Keratinocyte (primary cell): ENCODE measurements around the gene INSYN2A. TPM values are rescaled to one million over a fixed set of nuclear protein-coding genes. Genes with fewer than 3 reads are reported as not detected.

ENCODE experiments used
- DNase-seq: peaks from one replicate; pipeline ENCODE4 v3.0.0-alpha.2; 2011; ENCODE audit warnings: low read depth, missing footprints, low spot score
- FAIRE-seq: peaks from 2 replicates; lab custom pipeline; 2011; peaks lifted over from hg19 to GRCh38; lab: Jason Lieb, UNC
- H2AFZ ChIP-seq: 2 replicates; pipeline ENCODE4 v1.6.0; 2012; ENCODE audit warnings: low read length, control low read depth, inconsistent platforms; ENCODE audit not compliant: control insufficient read depth
- H3K27ac ChIP-seq: 2 replicates; pipeline ENCODE4 v1.5.1; 2011; ENCODE audit warnings: low read length; ENCODE audit not compliant: control insufficient read depth, insufficient read depth
- H3K27me3 ChIP-seq: 3 replicates; pipeline ENCODE4 v1.6.0; 2011; ENCODE audit warnings: low read length; ENCODE audit not compliant: control insufficient read depth, insufficient read depth; ENCODE audit errors: extremely low read depth
- H3K36me3 ChIP-seq, 2 experiments: 2 replicates in 1 of 2; 3 replicates in 1 of 2; pipeline ENCODE4 v1.5.1; 2011; ENCODE audit warnings: low read length in 2 of 2, mild to moderate bottlenecking in 1 of 2; ENCODE audit not compliant: control insufficient read depth in 2 of 2, insufficient read depth in 2 of 2; ENCODE audit errors: extremely low read depth in 1 of 2
- H3K4me1 ChIP-seq: 3 replicates; pipeline ENCODE4 v1.5.1; 2011; ENCODE audit warnings: low read length; ENCODE audit not compliant: control insufficient read depth, insufficient read depth; ENCODE audit errors: extremely low read depth
- H3K4me2 ChIP-seq: 3 replicates; pipeline ENCODE4 v1.6.0; 2011; ENCODE audit warnings: low read depth, low read length; ENCODE audit not compliant: control insufficient read depth, insufficient read depth; ENCODE audit errors: extremely low read depth
- H3K4me3 ChIP-seq, 3 experiments: fragments of 200-600 bp in 1 of 3; sonication (generic) in 1 of 3; 2 replicates in 2 of 3; 3 replicates in 1 of 3; pipeline ENCODE4 v1.5.1; 2011 to 2016; ENCODE audit warnings: low read length in 3 of 3, mild to moderate bottlenecking in 3 of 3, control low read depth in 2 of 3, inconsistent platforms in 1 of 3, low read depth in 1 of 3, mixed read lengths in 1 of 3, mixed run types in 1 of 3, moderate library complexity in 1 of 3; ENCODE audit not compliant: control insufficient read depth in 2 of 3, insufficient read depth in 2 of 3; ENCODE audit errors: extremely low read depth in 1 of 3
- H3K79me2 ChIP-seq: 2 replicates; pipeline ENCODE4 v1.6.0; 2012; ENCODE audit warnings: low read length; ENCODE audit not compliant: control insufficient read depth, insufficient read depth
- H3K9ac ChIP-seq: 3 replicates; pipeline ENCODE4 v1.6.0; 2011; ENCODE audit warnings: low read length; ENCODE audit not compliant: control insufficient read depth, insufficient read depth; ENCODE audit errors: extremely low read depth
- H3K9me1 ChIP-seq: 3 replicates; pipeline ENCODE4 v1.6.0; 2011; ENCODE audit warnings: low read length; ENCODE audit not compliant: control insufficient read depth, insufficient read depth; ENCODE audit errors: extremely low read depth
- H3K9me3 ChIP-seq: 2 replicates; pipeline ENCODE4 v1.5.1; 2012; ENCODE audit warnings: low read depth, low read length; ENCODE audit not compliant: control insufficient read depth
- H4K20me1 ChIP-seq: 3 replicates; pipeline ENCODE4 v1.6.0; 2011; ENCODE audit warnings: low read length; ENCODE audit not compliant: control insufficient read depth, insufficient read depth; ENCODE audit errors: extremely low read depth
- CTCF ChIP-seq, 3 experiments: IDR thresholded peaks in 1 of 3; conservative IDR thresholded peaks in 1 of 3; optimal IDR thresholded peaks in 1 of 3; 2 replicates in 2 of 3; 3 replicates in 1 of 3; pipeline versions ENCODE3 to v1.5.1; 2011; ENCODE audit warnings: low read length in 3 of 3, mild to moderate bottlenecking in 3 of 3, moderate library complexity in 2 of 3, control low read depth in 1 of 3, inconsistent platforms in 1 of 3; ENCODE audit not compliant: insufficient read depth in 2 of 3; ENCODE audit errors: extremely low read depth in 1 of 3
- EZH2 ChIP-seq: IDR thresholded peaks from one replicate; pipeline ENCODE4 v1.6.1; 2012; ENCODE audit warnings: inconsistent platforms, mild to moderate bottlenecking, low read length, moderate library complexity
- dilution Hi-C: fragments of 300-500 bp; cut with MboI; formaldehyde crosslinking; loops from one replicate; pipeline ENCODE4 v1.7.0; 2020; ENCODE audit warnings: low sequenced_read_pairs; ENCODE audit not compliant: extremely low pct_ligation_motif_present
- polyA plus RNA-seq, 5 experiments: library from polyadenylated mRNA; depleted of rRNA in 3 of 5; stranded (reverse) in 3 of 5; stranded (forward) in 1 of 5; unstranded in 1 of 5; fragments of >200 nt; gene quantifications; 1 replicate in 1 of 5; 2 replicates in 3 of 5; 3 replicates in 1 of 5; pipeline versions ENCODE4 v1.2.1 to v1.2.3, GENCODE V29; 2011 to 2012; ENCODE audit warnings: missing spikeins in 2 of 5, low read depth in 1 of 5, low replicate concordance in 1 of 5

Gene INSYN2A
- polyA plus RNA-seq, 1 donor (not counting 4 experiments of a cell fraction or from before 2014, with no cell fraction given), result not detected

DNA sequence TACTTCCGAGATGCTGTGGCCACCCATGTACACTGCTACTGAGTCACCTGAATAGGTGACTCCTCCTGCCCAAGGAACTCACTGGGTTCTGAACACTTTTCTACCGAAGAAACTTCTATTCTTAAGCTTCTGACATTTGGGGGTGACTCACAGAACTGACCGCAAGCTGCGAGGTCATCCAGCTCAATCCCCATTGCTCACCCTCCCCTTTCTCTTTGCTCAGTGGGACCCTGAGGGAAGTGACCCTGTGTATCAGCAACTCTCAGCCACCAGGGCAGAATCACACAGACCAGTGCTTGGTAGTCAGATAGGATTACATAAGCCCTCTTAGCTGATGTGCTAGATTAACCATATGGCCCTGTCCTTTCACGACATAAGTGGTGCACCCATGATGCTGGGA lies 46.3 kb downstream of the INSYN2A start:
- H3K4me2 ChIP-seq, result no peak overlapping the region
- DNase-seq, result no peak

DNA sequence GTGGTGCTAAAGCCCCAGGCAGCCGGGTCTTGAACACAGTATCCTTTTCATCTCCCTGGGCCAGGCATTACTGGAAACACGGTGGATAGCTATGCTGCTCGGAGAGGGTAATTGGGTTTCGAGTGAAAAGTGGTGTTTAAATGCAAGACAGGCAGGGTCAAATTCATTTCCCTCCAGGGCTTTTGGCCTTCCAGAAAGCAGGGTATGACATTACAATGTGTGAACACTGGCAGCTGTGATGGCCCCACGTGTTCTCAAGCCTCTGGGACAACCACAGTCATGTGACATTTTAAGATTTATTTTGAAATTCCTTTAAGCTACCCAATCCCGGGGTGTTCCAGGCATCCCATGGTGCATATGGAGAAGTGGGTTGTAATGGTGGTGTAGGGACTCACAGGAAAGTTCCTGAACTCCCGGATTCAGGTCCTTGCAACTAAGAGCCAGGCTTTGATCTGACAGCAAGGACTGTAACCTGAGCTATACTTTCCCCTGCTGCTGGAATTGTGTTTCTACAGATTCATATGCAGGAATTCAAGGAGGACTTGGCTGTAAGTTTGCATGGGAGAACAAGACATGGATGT lies 46.8 kb downstream of the INSYN2A start:
- no peak overlapping the region for H3K4me3 ChIP-seq
- H3K9me1 ChIP-seq, result peaks cover 3% of the 10 kb centered on the region
- no peaks in the 10 kb centered on the region for H4K20me1 ChIP-seq
- H3K4me2 ChIP-seq, result peak overlapping the region; percentile 60
- H3K9ac ChIP-seq, result no peak overlapping the region
- peaks cover 48% of the 10 kb centered on the region for H3K4me1 ChIP-seq
- TF ChIP-seq CTCF (optimal IDR thresholded peaks at IDR 0.05 in 1 of 3, IDR thresholded peaks at IDR 0.05 in 1 of 3, conservative IDR thresholded peaks at IDR 0.05 in 1 of 3; ENCODE audit: extremely low read depth in 1 of 3, insufficient read depth in 2 of 3, low read length in 3 of 3) (no peak), EZH2 (no peak)
- DNase-seq, result no peak
- FAIRE-seq, result no peak
- H3K36me3 ChIP-seq, result peaks cover 0 to 1% of the 10 kb centered on the region in 2 experiments
- H3K27ac ChIP-seq, result peak overlapping the region; percentile 74
- no peaks in the 10 kb centered on the region for H3K27me3 ChIP-seq
- no peaks in the 10 kb centered on the region for H3K9me3 ChIP-seq
- H3K79me2 ChIP-seq, result no peaks in the 10 kb centered on the region
- no peak overlapping the region for H2AFZ ChIP-seq
- dilution Hi-C loops, result no loop called here

More for the DNA sequence above, 46.3 kb downstream of the INSYN2A start:
- FAIRE-seq, result no peak
- Histone ChIP-seq H3K36me3 (peaks cover 0 to 1% of the 10 kb centered on the region in 2 experiments), H2AFZ (no peak overlapping the region), H3K9me3 (no peaks in the 10 kb centered on the region), H3K27me3 (no peaks in the 10 kb centered on the region), H3K9me1 (peaks cover 3% of the 10 kb centered on the region), H4K20me1 (no peaks in the 10 kb centered on the region), H3K79me2 (no peaks in the 10 kb centered on the region), H3K9ac (no peak overlapping the region), H3K27ac (no peak overlapping the region), H3K4me3 (no peak overlapping the region), H3K4me1 (peaks cover 44% of the 10 kb centered on the region)
- TF ChIP-seq CTCF (optimal IDR thresholded peaks at IDR 0.05 in 1 of 3, IDR thresholded peaks at IDR 0.05 in 1 of 3, conservative IDR thresholded peaks at IDR 0.05 in 1 of 3; ENCODE audit: extremely low read depth in 1 of 3, insufficient read depth in 2 of 3, low read length in 3 of 3) (no peak), EZH2 (no peak)
- dilution Hi-C loops, result no loop called here
